RWPE2 (cell line): Measurements from ENCODE around the gene TPGS2.

Source experiments
- ATAC-seq: fragments of 200-7000 bp; cut with Tn5 transposase; 3 replicates; pipeline ENCODE4 v1.9.1; 2021; ENCODE audit warnings: low read depth
- DNase-seq: peaks from one replicate; pipeline ENCODE4 v3.0.0-alpha.2; 2020; ENCODE audit warnings: low spot score
- H3K27ac ChIP-seq: fragments of 450-650 bp; 2 replicates; pipeline ENCODE4 v1.5.1; 2017; ENCODE audit warnings: mild to moderate bottlenecking; ENCODE audit not compliant: poor library complexity, severe bottlenecking
- H3K27me3 ChIP-seq: fragments of 250-450 bp; sonication (Bioruptor Pico); 2 replicates; pipeline ENCODE4 v1.5.1; 2021; ENCODE audit warnings: mild to moderate bottlenecking, moderate library complexity; ENCODE audit not compliant: insufficient read depth, poor library complexity, severe bottlenecking
- H3K36me3 ChIP-seq: fragments of 250-450 bp; sonication (Bioruptor Pico); 2 replicates; pipeline ENCODE4 v1.5.1; 2020; ENCODE audit warnings: low read depth, mild to moderate bottlenecking, moderate library complexity
- H3K4me1 ChIP-seq: fragments of 250-450 bp; sonication (Bioruptor Pico); 2 replicates; pipeline ENCODE4 v1.5.1; 2021; ENCODE audit warnings: mild to moderate bottlenecking, moderate library complexity; ENCODE audit not compliant: insufficient read depth, poor library complexity, severe bottlenecking
- H3K4me3 ChIP-seq: fragments of 250-450 bp; sonication (Bioruptor Pico); 2 replicates; pipeline ENCODE4 v1.5.1; 2021; ENCODE audit warnings: mild to moderate bottlenecking, moderate library complexity; ENCODE audit not compliant: severe bottlenecking
- H3K9me3 ChIP-seq: fragments of 250-450 bp; sonication (Bioruptor Pico); 2 replicates; pipeline ENCODE4 v1.5.1; 2021; ENCODE audit warnings: mild to moderate bottlenecking, moderate library complexity; ENCODE audit not compliant: severe bottlenecking
- TF ChIP-seq, protein P1 (sequence below): fragments of 450-650 bp; IDR thresholded peaks from one replicate; pipeline ENCODE4 v1.5.1; 2017; ENCODE audit warnings: mild to moderate bottlenecking, moderate library complexity; ENCODE audit not compliant: poor library complexity, severe bottlenecking

The TPGS2 gene

DNA sequence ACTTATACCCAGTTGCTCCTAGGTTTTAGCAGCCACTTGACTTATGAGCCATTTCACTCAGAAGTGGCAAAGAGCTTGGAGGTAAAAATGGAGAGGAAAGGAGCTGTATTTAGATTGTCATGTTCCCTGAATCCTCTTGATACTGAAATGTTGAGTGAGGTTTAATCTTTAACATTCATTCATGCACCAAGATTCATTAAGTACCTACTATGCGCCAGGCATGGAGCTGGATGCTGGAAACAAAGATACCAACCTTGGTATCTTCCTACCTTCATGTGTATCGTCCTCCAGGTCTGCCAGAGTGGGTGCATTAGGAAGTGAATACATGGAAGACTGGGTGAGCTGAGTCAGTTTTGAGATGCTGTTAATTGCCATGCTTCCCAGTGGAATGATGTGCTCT, 23.7 kb downstream of the TPGS2 start:
- DNase-seq: no peak
- no peak for ATAC-seq
- no peak overlapping the region for H3K27ac ChIP-seq
- H3K36me3 ChIP-seq: peaks cover 74% of the 10 kb centered on the region
- TF ChIP-seq, protein P1, sequence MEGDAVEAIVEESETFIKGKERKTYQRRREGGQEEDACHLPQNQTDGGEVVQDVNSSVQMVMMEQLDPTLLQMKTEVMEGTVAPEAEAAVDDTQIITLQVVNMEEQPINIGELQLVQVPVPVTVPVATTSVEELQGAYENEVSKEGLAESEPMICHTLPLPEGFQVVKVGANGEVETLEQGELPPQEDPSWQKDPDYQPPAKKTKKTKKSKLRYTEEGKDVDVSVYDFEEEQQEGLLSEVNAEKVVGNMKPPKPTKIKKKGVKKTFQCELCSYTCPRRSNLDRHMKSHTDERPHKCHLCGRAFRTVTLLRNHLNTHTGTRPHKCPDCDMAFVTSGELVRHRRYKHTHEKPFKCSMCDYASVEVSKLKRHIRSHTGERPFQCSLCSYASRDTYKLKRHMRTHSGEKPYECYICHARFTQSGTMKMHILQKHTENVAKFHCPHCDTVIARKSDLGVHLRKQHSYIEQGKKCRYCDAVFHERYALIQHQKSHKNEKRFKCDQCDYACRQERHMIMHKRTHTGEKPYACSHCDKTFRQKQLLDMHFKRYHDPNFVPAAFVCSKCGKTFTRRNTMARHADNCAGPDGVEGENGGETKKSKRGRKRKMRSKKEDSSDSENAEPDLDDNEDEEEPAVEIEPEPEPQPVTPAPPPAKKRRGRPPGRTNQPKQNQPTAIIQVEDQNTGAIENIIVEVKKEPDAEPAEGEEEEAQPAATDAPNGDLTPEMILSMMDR: no peak
- no peaks in the 10 kb centered on the region for H3K27me3 ChIP-seq
- H3K4me3 ChIP-seq: no peak overlapping the region
- H3K4me1 ChIP-seq: no peaks in the 10 kb centered on the region
- no peaks in the 10 kb centered on the region for H3K9me3 ChIP-seq

DNA sequence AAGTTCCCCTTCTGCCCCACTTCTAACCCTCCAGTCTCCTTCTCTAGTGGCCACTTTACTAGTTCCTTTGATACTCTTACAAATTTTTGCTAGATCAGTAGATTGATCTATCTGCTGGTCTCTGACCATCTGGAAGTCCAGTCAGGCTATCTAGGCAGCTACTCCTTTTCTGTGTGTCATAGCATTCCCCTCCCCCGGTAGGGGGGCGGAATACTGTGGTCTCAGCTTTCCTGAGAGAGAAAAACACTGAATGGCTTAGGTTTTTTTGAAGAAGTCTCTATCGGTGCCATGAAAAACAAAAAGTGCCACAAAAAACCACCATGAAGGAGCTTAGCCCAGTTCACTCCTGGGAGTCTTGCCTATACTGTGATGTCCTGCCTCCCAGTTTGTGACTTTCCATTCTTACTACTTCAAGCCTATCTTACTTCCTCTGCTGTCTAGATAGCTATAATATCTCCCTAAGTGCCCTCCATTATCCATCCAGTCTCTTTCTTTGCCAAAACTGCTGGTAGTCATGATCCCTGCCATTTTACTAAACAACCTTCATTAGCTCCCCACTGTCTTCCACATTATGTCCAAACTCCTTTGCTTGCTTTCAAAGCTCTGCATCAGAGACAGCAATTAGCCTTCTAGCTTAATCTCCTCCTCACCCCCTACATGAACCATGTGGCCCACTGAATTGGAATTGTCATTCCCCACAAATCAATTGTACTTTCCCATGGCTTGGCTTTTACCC, 29.9 kb downstream of the TPGS2 start:
- no peak overlapping the region for H3K27ac ChIP-seq
- H3K4me3 ChIP-seq: no peak overlapping the region
- ATAC-seq: no peak
- peaks cover 63% of the 10 kb centered on the region for H3K36me3 ChIP-seq
- no peaks in the 10 kb centered on the region for H3K9me3 ChIP-seq
- TF ChIP-seq, protein P1: no peak
- no peak for DNase-seq
- H3K4me1 ChIP-seq: no peaks in the 10 kb centered on the region
- H3K27me3 ChIP-seq: no peaks in the 10 kb centered on the region

DNA sequence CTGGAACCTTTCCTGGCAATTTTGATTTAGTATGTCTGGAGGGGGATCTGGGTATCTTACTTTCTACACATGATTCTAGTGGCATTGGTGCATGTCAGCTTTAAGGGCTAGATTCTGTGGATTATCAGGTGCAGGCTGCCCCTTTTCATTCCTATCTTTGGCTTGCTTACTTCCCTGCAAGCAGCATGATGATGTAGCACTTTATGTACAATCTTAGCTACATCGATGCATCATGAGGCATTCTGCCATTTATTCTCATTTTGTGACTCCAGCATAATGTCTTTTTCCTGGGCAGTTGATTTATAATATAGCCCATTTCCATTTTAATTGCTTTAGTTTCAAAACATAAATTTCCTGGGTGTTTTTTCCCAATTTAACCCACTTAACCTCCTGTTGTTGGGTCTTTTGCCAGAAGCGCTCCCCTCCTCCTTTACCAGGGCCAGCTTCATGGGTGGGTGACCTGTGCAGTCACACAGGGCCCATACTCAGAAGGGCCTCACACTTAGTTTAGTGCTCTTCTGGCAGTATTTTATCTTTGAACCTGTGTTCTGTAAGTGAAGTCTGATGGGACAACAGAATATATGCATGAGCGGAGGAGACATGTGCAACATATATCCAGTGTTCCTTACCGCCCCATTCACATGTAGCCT, 36.0 kb downstream of the TPGS2 start:
- Histone ChIP-seq H3K36me3 (peaks cover 22% of the 10 kb centered on the region), H3K4me1 (no peaks in the 10 kb centered on the region), H3K27ac (no peak overlapping the region), H3K27me3 (no peaks in the 10 kb centered on the region), H3K9me3 (no peaks in the 10 kb centered on the region), H3K4me3 (no peak overlapping the region)
- TF ChIP-seq, protein P1: no peak
- no peak for DNase-seq
- no peak for ATAC-seq

DNA sequence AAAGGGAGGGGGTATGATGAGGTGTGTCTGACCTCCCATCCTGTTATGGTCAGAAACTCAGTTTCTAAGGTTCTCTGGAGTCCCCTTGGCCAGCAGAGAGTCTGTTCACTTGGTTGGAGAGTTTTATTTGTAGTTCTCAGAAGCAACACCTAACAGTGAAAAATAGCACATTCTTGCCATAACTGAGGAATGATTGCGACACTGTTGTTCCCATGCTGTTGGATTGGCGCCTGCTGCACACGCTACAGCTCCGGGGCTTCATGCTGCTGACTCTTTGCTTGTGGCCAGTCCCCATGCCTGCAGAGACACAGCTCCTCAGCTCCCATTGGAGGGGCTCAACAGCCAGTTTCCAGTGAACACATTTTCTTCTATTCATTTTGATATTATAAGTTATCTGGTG, 42.1 kb downstream of the TPGS2 start:
- ATAC-seq: peak; percentile 79
- peaks cover 4% of the 10 kb centered on the region for H3K4me1 ChIP-seq
- no peak for DNase-seq

More for the DNA sequence above, 42.1 kb downstream of the TPGS2 start:
- H3K27me3 ChIP-seq: no peaks in the 10 kb centered on the region
- no peak overlapping the region for H3K4me3 ChIP-seq
- no peak overlapping the region for H3K27ac ChIP-seq
- TF ChIP-seq, protein P1: no peak
- no peaks in the 10 kb centered on the region for H3K9me3 ChIP-seq
- no peaks in the 10 kb centered on the region for H3K36me3 ChIP-seq
